ENCODE data around the gene TCF12.

DNA sequence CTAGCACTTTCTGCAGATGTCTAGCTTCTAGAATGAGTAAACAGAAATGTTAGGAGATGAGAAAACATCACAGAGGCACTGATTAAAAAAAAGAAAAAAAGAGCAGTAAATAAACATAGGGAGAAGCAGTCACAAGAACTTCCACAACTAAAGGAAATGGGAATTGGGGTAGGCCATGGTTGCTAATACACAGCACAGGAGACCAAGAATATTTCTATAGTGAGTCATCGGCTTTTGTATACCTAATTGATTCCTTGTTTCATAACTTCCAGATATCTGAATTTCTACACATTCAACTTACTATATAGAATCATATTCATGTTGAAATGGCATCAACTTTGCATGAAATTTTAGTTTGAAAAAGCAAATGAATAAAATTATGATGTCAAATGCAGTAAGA lies 47.3 kb upstream of the TCF12 start:
- TF ChIP-seq YY1 (IDR thresholded peaks at IDR 0.05; ENCODE audit: insufficient read depth, insufficient read length) (no peak), ZNF274 (IDR thresholded peaks at IDR 0.05; ENCODE audit: low read depth, low read length) (no peak), SUZ12 (IDR thresholded peaks at IDR 0.05; ENCODE audit: extremely low read depth, insufficient read depth, insufficient read length) (no peak)
